GM19467 (cell line): ENCODE measurements around the gene MAPK13.
"Not testable (repeated sequence)": the region's sequence is repeated elsewhere in the genome, so short reads cannot be mapped to it uniquely, and the experiment has no call there.

ENCODE experiments used
- ATAC-seq: cut with Tn5 transposase; IDR thresholded peaks from one replicate; pipeline ENCODE4 v1.9.1; 2021; ENCODE audit warnings: mild to moderate bottlenecking, moderate library complexity; ENCODE audit not compliant: unreplicated experiment

Gene MAPK13

GRCh38 chr6:36129941-36130666, at the start of gene MAPK13:
TSS of gene MAPK13 (plus strand) at chr6:36130513. CDS start at chr6:36130583, 70 bp downstream.
- no peak for ATAC-seq

- no peak for ATAC-seq
Observed at GRCh38 chr6:36082318-36082717, 48.0 kb upstream of the MAPK13 start.

GRCh38 chr6:36083446-36083845, 46.9 kb upstream of the MAPK13 start:
- no peak for ATAC-seq

GRCh38 chr6:36088204-36088603, 42.1 kb upstream of the MAPK13 start:
- not testable (repeated sequence) for ATAC-seq

- no peak for ATAC-seq
Observed at GRCh38 chr6:36089048-36089447, 41.3 kb upstream of the MAPK13 start.

GRCh38 chr6:36094238-36094637, 36.1 kb upstream of the MAPK13 start:
- ATAC-seq = no peak

GRCh38 chr6:36094753-36095496, 35.4 kb upstream of the MAPK13 start:
- no peak for ATAC-seq

- ATAC-seq = no peak
Observed at GRCh38 chr6:36095497-36096391, 34.6 kb upstream of the MAPK13 start.

- no peak for ATAC-seq
Observed at GRCh38 chr6:36098253-36098919, 31.9 kb upstream of the MAPK13 start.

- ATAC-seq = no peak
Observed at GRCh38 chr6:36098920-36099647, 31.2 kb upstream of the MAPK13 start.

GRCh38 chr6:36099869-36100483, 30.3 kb upstream of the MAPK13 start:
- ATAC-seq = no peak

GRCh38 chr6:36101691-36102090, 28.6 kb upstream of the MAPK13 start:
- no peak for ATAC-seq

GRCh38 chr6:36102853-36103252, 27.5 kb upstream of the MAPK13 start:
- no peak for ATAC-seq

GRCh38 chr6:36104836-36105235, 25.5 kb upstream of the MAPK13 start:
- no peak for ATAC-seq

GRCh38 chr6:36109092-36109491, 21.2 kb upstream of the MAPK13 start:
- no peak for ATAC-seq

GRCh38 chr6:36110050-36110449, 20.3 kb upstream of the MAPK13 start:
- ATAC-seq = no peak

GRCh38 chr6:36110863-36111262, 19.4 kb upstream of the MAPK13 start:
- no peak for ATAC-seq

- no peak for ATAC-seq
Observed at GRCh38 chr6:36111526-36111925, 18.8 kb upstream of the MAPK13 start.

- no peak for ATAC-seq
Observed at GRCh38 chr6:36113049-36113448, 17.3 kb upstream of the MAPK13 start.

GRCh38 chr6:36113703-36114102, 16.6 kb upstream of the MAPK13 start:
- no peak for ATAC-seq
